AG04450 (cell line): ENCODE data around the gene GUSB. TPM values are rescaled to one million over a fixed set of nuclear protein-coding genes. Genes with fewer than 3 reads are reported as not detected.
"Not testable (repeated sequence)": the region's sequence is repeated elsewhere in the genome, so short reads cannot be mapped to it uniquely, and the experiment has no call there.

Source experiments
- CTCF ChIA-PET: fragments of 300-600, 350-600 bp; formaldehyde crosslinking; extraction: SDS; loops from one replicate; lab custom pipeline; 2022; ENCODE audit warnings: antibody characterized with exemption, inconsistent platforms; lab: Charles Lee
- POLR2A ChIA-PET: fragments of 350-600 bp; formaldehyde crosslinking; extraction: SDS; loops from one replicate; lab custom pipeline; 2021; ENCODE audit warnings: antibody characterized with exemption, inconsistent platforms; lab: Yijun Ruan, JAX
- DNase-seq: peaks from one replicate; pipeline ENCODE4 v3.0.0-alpha.2; 2011; ENCODE audit warnings: low read depth, low spot score
- H3K27ac ChIP-seq: one replicate; pipeline ENCODE4 v1.5.1; 2012; ENCODE audit warnings: low read depth, low read length, control low read depth
- H3K27me3 ChIP-seq: one replicate; pipeline ENCODE4 v1.6.0; 2012; ENCODE audit warnings: low read length; ENCODE audit not compliant: control insufficient read depth, insufficient read depth
- H3K4me3 ChIP-seq: 2 replicates; pipeline ENCODE4 v1.5.1; 2011; ENCODE audit warnings: mild to moderate bottlenecking, low read depth, low read length, control low read depth
- H3K9me3 ChIP-seq: 2 replicates; pipeline ENCODE4 v1.5.1; 2012; ENCODE audit warnings: low read length; ENCODE audit not compliant: control insufficient read depth, insufficient read depth
- polyA plus RNA-seq: library from polyadenylated mRNA; depleted of rRNA; stranded (reverse); fragments of >200 nt; gene quantifications from 2 replicates; pipeline ENCODE4 v1.2.3, GENCODE V29; 2011
- TF ChIP-seq, protein P1 (sequence below): IDR thresholded peaks from 2 replicates; pipeline ENCODE4 v1.5.1; 2011; ENCODE audit warnings: low read depth, low read length, control low read depth, inconsistent platforms

Gene GUSB
- polyA plus RNA-seq, 1 experiment: 49.3 TPM

DNA sequence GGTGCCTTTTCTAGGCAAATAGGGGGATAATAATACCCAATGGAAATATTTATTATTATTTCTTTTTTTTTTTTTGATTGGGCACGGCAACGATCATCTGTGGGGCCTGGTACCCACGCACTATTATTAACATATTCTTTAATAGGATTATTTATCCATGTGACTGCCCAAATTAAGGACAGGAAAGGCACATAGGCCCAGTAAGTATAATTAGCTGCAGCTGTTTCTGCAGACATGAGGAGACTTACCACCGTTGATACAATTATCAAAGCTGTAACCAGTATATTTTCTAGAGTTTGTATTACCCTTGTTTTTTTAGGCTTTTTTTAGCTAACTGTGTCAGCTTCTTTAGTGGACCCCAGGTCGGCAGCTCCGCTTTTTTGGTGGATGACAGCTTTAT is 25.2 kb upstream of the GUSB start:
- Histone ChIP-seq H3K9me3 (no peaks in the 10 kb centered on the region), H3K27me3 (no peaks in the 10 kb centered on the region), H3K4me3 (no peak overlapping the region), H3K27ac (no peak overlapping the region)
- TF ChIP-seq, protein P1, sequence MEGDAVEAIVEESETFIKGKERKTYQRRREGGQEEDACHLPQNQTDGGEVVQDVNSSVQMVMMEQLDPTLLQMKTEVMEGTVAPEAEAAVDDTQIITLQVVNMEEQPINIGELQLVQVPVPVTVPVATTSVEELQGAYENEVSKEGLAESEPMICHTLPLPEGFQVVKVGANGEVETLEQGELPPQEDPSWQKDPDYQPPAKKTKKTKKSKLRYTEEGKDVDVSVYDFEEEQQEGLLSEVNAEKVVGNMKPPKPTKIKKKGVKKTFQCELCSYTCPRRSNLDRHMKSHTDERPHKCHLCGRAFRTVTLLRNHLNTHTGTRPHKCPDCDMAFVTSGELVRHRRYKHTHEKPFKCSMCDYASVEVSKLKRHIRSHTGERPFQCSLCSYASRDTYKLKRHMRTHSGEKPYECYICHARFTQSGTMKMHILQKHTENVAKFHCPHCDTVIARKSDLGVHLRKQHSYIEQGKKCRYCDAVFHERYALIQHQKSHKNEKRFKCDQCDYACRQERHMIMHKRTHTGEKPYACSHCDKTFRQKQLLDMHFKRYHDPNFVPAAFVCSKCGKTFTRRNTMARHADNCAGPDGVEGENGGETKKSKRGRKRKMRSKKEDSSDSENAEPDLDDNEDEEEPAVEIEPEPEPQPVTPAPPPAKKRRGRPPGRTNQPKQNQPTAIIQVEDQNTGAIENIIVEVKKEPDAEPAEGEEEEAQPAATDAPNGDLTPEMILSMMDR: no peak
- ChIA-PET CTCF (interaction anchor here (0.6 kb wide), 1 partner anchor 46 kb away, joined by 5 read pairs; no protein-coding TSS in a partner anchor), POLR2A (interaction anchor here (0.6 kb wide), 1 partner anchor 256 kb away, joined by 3 read pairs; no protein-coding TSS in a partner anchor)
- DNase-seq: no peak

DNA sequence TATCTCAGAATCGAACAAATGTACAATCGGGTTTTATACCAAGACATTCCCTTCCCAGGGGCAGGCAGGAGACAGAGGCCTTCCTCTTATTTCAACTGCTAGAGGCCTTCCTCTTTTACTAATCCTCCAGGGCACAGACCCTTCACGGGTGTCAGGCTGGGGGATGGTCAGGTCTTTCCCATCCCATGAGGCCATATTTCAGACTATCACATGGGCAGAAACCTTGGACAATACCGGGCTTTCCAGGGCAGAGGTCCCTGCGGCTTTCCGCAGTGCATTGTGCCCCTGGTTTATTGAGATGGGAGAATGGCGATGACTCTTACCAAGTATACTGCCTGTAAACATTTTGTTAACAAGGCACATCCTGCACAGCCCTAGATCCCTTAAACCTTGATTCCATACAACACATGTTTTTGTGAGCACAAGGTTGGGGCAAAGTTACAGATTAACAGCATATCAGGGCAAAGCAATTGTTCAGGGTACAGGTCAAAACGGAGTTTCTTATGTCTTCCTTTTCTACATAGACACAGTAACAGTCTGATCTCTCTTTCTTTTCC is 23.2 kb upstream of the GUSB start:
- H3K27me3 ChIP-seq, H3K4me3 ChIP-seq, DNase-seq, POLR2A ChIA-PET, H3K27ac ChIP-seq, CTCF ChIA-PET, H3K9me3 ChIP-seq: not testable (repeated sequence)

DNA sequence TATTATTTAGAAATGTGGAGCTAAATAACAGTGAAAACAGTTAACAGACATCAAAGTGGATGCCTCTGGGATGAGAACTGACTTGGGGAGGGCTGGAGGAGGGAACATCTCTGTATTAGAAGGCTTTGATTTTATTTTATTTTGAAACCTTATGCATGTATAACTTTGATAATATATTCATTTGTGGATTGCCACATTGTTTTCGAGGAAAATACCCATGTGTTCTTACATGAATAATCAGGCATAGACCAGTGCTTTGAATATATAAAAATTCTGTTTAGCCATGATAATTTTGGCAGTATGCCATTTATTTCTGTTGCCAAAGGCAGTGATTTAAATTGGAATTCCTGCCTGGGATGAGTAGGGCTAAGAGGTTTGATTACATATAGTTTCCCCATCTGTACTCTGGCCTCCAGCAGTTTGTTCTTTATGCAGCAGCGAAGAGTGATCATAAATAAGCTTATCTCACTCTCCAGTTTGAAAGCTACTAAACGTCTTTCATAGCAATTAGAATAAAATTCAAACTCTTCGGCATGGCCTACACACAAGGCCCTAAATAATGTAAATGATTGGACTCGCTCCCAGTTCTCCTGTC is 18.9 kb upstream of the GUSB start:
- H3K9me3 ChIP-seq, DNase-seq, POLR2A ChIA-PET, H3K27me3 ChIP-seq, H3K27ac ChIP-seq, H3K4me3 ChIP-seq: not testable (repeated sequence)
- CTCF ChIA-PET: interaction anchor here (2.1 kb wide), 1 partner anchor 12 kb away, joined by 4 read pairs; no protein-coding TSS in a partner anchor

- H3K9me3 ChIP-seq, H3K27me3 ChIP-seq, CTCF ChIA-PET, DNase-seq, POLR2A ChIA-PET, H3K4me3 ChIP-seq, H3K27ac ChIP-seq: not testable (repeated sequence)
Observed at GRCh38 chr7:65994984-65995383, 13.0 kb upstream of the GUSB start.

- no peaks in the 10 kb centered on the region for H3K27me3 ChIP-seq
- ChIA-PET POLR2A (no interaction called here), CTCF (no interaction called here)
- H3K27ac ChIP-seq: no peak overlapping the region
- TF ChIP-seq, protein P1: no peak
- no peak for DNase-seq
- no peaks in the 10 kb centered on the region for H3K9me3 ChIP-seq
- H3K4me3 ChIP-seq: no peak overlapping the region
Observed at GRCh38 chr7:65992526-65992925, 10.5 kb upstream of the GUSB start.

- H3K4me3 ChIP-seq, POLR2A ChIA-PET, H3K27ac ChIP-seq, DNase-seq, CTCF ChIA-PET, H3K9me3 ChIP-seq, H3K27me3 ChIP-seq: not testable (repeated sequence)
Observed at GRCh38 chr7:65991829-65992228, 9.8 kb upstream of the GUSB start.

DNA sequence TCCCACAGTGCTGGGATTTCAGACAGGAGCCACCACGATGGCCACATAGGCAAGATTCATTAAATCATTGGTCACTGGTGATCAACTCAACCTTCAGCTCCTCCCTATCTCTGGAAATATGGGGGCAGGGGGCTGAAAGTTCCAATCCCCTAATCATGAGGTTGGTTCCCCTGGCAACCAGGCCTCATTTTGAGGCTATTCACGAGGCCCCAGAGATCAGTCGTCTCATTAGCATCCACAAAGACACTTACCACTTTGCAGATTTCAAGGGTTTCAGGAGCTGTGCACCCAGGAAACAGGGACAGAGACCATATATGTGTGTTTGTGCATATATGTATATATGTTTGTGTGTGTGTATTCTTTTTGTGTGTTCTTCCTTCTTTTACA is 7.7 kb upstream of the GUSB start:
- DNase-seq: no peak
- ChIA-PET CTCF (no interaction called here), POLR2A (no interaction called here)
- Histone ChIP-seq H3K27me3 (no peaks in the 10 kb centered on the region), H3K4me3 (no peak overlapping the region), H3K27ac (no peak overlapping the region), H3K9me3 (no peaks in the 10 kb centered on the region)
- TF ChIP-seq, protein P1: no peak

GRCh38 chr7:65988503-65988902 is 6.5 kb upstream of the GUSB start:
- POLR2A ChIA-PET, H3K9me3 ChIP-seq, H3K4me3 ChIP-seq, DNase-seq, H3K27ac ChIP-seq, H3K27me3 ChIP-seq, CTCF ChIA-PET: not testable (repeated sequence)
